Neural cell (in vitro differentiated cells): ENCODE data around the gene DNM1L. TPM values are rescaled to one million over a fixed set of nuclear protein-coding genes. Genes with fewer than 3 reads are reported as not detected.
A peak's percentile ranks its signal among the peaks of the same experiment; 100 is the strongest.

Experiments used
- H2AFZ ChIP-seq: fragments of 200-600, 300-800 bp; sonication (generic), shearing (Covaris generic); 2 replicates; pipeline ENCODE4 v1.6.0; 2014; ENCODE audit warnings: low read depth, mild to moderate bottlenecking, antibody characterized with exemption, low read length, moderate library complexity
- H3F3A ChIP-seq: fragments of 200-600 bp; shearing (Covaris generic); 2 replicates; pipeline ENCODE4 v1.6.1; 2016; ENCODE audit warnings: mild to moderate bottlenecking, moderate library complexity, mixed read lengths, antibody characterized with exemption, low read length; ENCODE audit not compliant: insufficient read depth, poor library complexity, severe bottlenecking
- H3K27ac ChIP-seq: fragments of 200-600, 300-800 bp; sonication (generic), shearing (Covaris generic); 2 replicates; pipeline ENCODE4 v1.5.1; 2014; ENCODE audit warnings: mild to moderate bottlenecking, low read length, moderate library complexity
- H3K27me3 ChIP-seq: fragments of 300-800, 200-600 bp; sonication (generic), shearing (Covaris generic); 2 replicates; pipeline ENCODE4 v1.6.0; 2014; ENCODE audit warnings: mild to moderate bottlenecking, low read depth, low read length, moderate library complexity; ENCODE audit not compliant: insufficient read depth
- H3K36me3 ChIP-seq: fragments of 300-800, 200-600 bp; sonication (generic), shearing (Covaris generic); 2 replicates; pipeline ENCODE4 v1.5.1; 2014; ENCODE audit warnings: mild to moderate bottlenecking, antibody characterized with exemption, low read length, moderate library complexity; ENCODE audit not compliant: insufficient read depth
- H3K4me2 ChIP-seq: fragments of 300-800, 200-600 bp; sonication (generic), shearing (Covaris generic); 2 replicates; pipeline ENCODE4 v1.6.0; 2014; ENCODE audit warnings: mild to moderate bottlenecking, low read length
- H3K4me3 ChIP-seq: fragments of 300-800, 200-600 bp; sonication (generic), shearing (Covaris generic); 2 replicates; pipeline ENCODE4 v1.5.1; 2014; ENCODE audit warnings: mild to moderate bottlenecking, low read length, moderate library complexity
- H3K79me2 ChIP-seq: fragments of 200-600 bp; shearing (Covaris generic); replicated peaks from 2 replicates; pipeline ENCODE4 v1.6.0; 2014; ENCODE audit warnings: mild to moderate bottlenecking, low read length, moderate library complexity; ENCODE audit not compliant: insufficient read depth
- H3K9ac ChIP-seq: fragments of 300-800, 200-600 bp; sonication (generic), shearing (Covaris generic); 2 replicates; pipeline ENCODE4 v1.6.1; 2016; ENCODE audit warnings: mild to moderate bottlenecking, low read length, mixed read lengths
- H3K9me2 ChIP-seq: fragments of 200-600 bp; shearing (Covaris generic); 2 replicates; pipeline ENCODE4 v1.6.1; 2016; ENCODE audit warnings: mild to moderate bottlenecking, low read length, mixed read lengths; ENCODE audit not compliant: insufficient read depth
- H3K9me3 ChIP-seq: fragments of 200-600, 300-800 bp; sonication (generic), shearing (Covaris generic); 2 replicates; pipeline ENCODE4 v1.6.1; 2016; ENCODE audit warnings: mild to moderate bottlenecking, mixed run types, low read length, moderate library complexity, mixed read lengths
- H4K20me1 ChIP-seq: fragments of 200-600 bp; shearing (Covaris generic); 2 replicates; pipeline ENCODE4 v1.6.1; 2016; ENCODE audit warnings: mild to moderate bottlenecking, mixed run types; ENCODE audit not compliant: insufficient read depth
- CTCF ChIP-seq: fragments of 450-650 bp; IDR thresholded peaks from 2 replicates; pipeline ENCODE4 v1.5.1; 2014; ENCODE audit warnings: antibody characterized with exemption, mild to moderate bottlenecking, moderate library complexity; ENCODE audit not compliant: poor library complexity, severe bottlenecking
- EP300 ChIP-seq: fragments of 450-650 bp; conservative IDR thresholded peaks from 2 replicates; pipeline ENCODE4 v1.6.1; 2014; ENCODE audit warnings: antibody characterized with exemption, mild to moderate bottlenecking, moderate library complexity; ENCODE audit not compliant: poor library complexity, severe bottlenecking
- EZH2 ChIP-seq: fragments of 200-600, 300-800 bp; shearing (Covaris generic), sonication (generic); IDR thresholded peaks from 2 replicates; pipeline ENCODE4 v1.6.1; 2014; ENCODE audit warnings: antibody characterized with exemption, low read length, borderline replicate concordance, mild to moderate bottlenecking; ENCODE audit not compliant: insufficient read depth, poor library complexity, severe bottlenecking
- MXI1 ChIP-seq: fragments of 450-650 bp; conservative IDR thresholded peaks from 2 replicates; pipeline ENCODE4 v1.6.1; 2014; ENCODE audit warnings: antibody characterized with exemption, mild to moderate bottlenecking; ENCODE audit not compliant: poor library complexity, severe bottlenecking
- POLR2AphosphoS5 ChIP-seq: IDR thresholded peaks from 2 replicates; pipeline ENCODE4 v1.6.1; 2012
- RAD21 ChIP-seq: fragments of 450-650 bp; conservative IDR thresholded peaks from 2 replicates; pipeline ENCODE4 v1.6.1; 2014; ENCODE audit warnings: antibody characterized with exemption, mild to moderate bottlenecking, moderate library complexity
- REST ChIP-seq: IDR thresholded peaks from 2 replicates; pipeline ENCODE4 v1.6.1; 2012; ENCODE audit warnings: borderline replicate concordance
- SMC3 ChIP-seq: fragments of 450-650 bp; conservative IDR thresholded peaks from 2 replicates; pipeline ENCODE4 v1.6.1; 2014; ENCODE audit warnings: antibody characterized with exemption, mild to moderate bottlenecking, moderate library complexity; ENCODE audit not compliant: poor library complexity
- TAF1 ChIP-seq: IDR thresholded peaks from 2 replicates; pipeline ENCODE4 v1.6.1; 2012; ENCODE audit warnings: low read depth
- polyA plus RNA-seq: library from polyadenylated mRNA; depleted of rRNA; stranded (reverse); fragments of >200 nt; gene quantifications from 2 replicates; pipeline ENCODE4 v1.2.3, GENCODE V29; 2014

The DNM1L gene
- polyA plus RNA-seq, 1 donor from 2014 or later: 182 TPM

GRCh38 chr12:32742133-32742532 lies 63.0 kb downstream of the DNM1L start:
- Histone ChIP-seq H3K9ac (no peak overlapping the region), H3K9me2 (no peaks in the 10 kb centered on the region), H3K79me2 (no peaks in the 10 kb centered on the region), H3K27ac (no peak overlapping the region), H3K4me2 (no peak overlapping the region), H2AFZ (no peak overlapping the region), H3F3A (no peaks in the 10 kb centered on the region), H3K4me3 (no peak overlapping the region), H3K9me3 (no peaks in the 10 kb centered on the region), H3K27me3 (no peaks in the 10 kb centered on the region), H3K36me3 (peaks cover 5% of the 10 kb centered on the region), H4K20me1 (no peaks in the 10 kb centered on the region)
- TF ChIP-seq CTCF (no peak), MXI1 (no peak), SMC3 (no peak), TAF1 (no peak), EZH2 (no peak), RAD21 (no peak), POLR2AphosphoS5 (no peak), REST (no peak), EP300 (no peak)

- H3K9ac ChIP-seq: no peak overlapping the region
- peaks cover 4% of the 10 kb centered on the region for H3K36me3 ChIP-seq
- no peaks in the 10 kb centered on the region for H3K9me2 ChIP-seq
- no peak overlapping the region for H3K4me3 ChIP-seq
- no peaks in the 10 kb centered on the region for H3F3A ChIP-seq
- no peak for TF ChIP-seq MXI1
- no peaks in the 10 kb centered on the region for H3K79me2 ChIP-seq
- no peak overlapping the region for H2AFZ ChIP-seq
- no peaks in the 10 kb centered on the region for H4K20me1 ChIP-seq
- H3K27me3 ChIP-seq: no peaks in the 10 kb centered on the region
- H3K9me3 ChIP-seq: no peaks in the 10 kb centered on the region
- no peak overlapping the region for H3K27ac ChIP-seq
- no peak overlapping the region for H3K4me2 ChIP-seq
Measured at GRCh38 chr12:32743264-32743663, 64.2 kb downstream of the DNM1L start.

- H3K9ac ChIP-seq: no peak overlapping the region
- H3K4me2 ChIP-seq: peak overlapping the region; percentile 81
- H3K27me3 ChIP-seq: no peaks in the 10 kb centered on the region
- no peaks in the 10 kb centered on the region for H3F3A ChIP-seq
- H3K27ac ChIP-seq: no peak overlapping the region
- H3K9me3 ChIP-seq: no peaks in the 10 kb centered on the region
- H3K9me2 ChIP-seq: no peaks in the 10 kb centered on the region
- H3K4me3 ChIP-seq: peak overlapping the region; percentile 88
- TF ChIP-seq TAF1 (no peak), CTCF (no peak), POLR2AphosphoS5 (no peak), EZH2 (no peak), SMC3 (no peak), REST (no peak), RAD21 (no peak), EP300 (no peak), MXI1 (no peak)
- peaks cover 28% of the 10 kb centered on the region for H3K79me2 ChIP-seq
- peaks cover 7% of the 10 kb centered on the region for H3K36me3 ChIP-seq
- no peaks in the 10 kb centered on the region for H4K20me1 ChIP-seq
- no peak overlapping the region for H2AFZ ChIP-seq
Measured at GRCh38 chr12:32753605-32754004, 74.5 kb downstream of the DNM1L start.
